GM21528 (cell line): Measurements from ENCODE around the gene DCTN3.

Experiments used
- ATAC-seq: cut with Tn5 transposase; IDR thresholded peaks from one replicate; pipeline ENCODE4 v1.9.1; 2021; ENCODE audit warnings: mild to moderate bottlenecking, moderate library complexity; ENCODE audit not compliant: unreplicated experiment, low FRiP score

Gene DCTN3

GRCh38 chr9:34575862-34576596, 44.3 kb downstream of the DCTN3 start:
- ATAC-seq = no peak

- ATAC-seq = no peak
These were observed 45.1 kb downstream of the DCTN3 start for GRCh38 chr9:34575241-34575640.

GRCh38 chr9:34574571-34574970, 45.7 kb downstream of the DCTN3 start:
- ATAC-seq = no peak

- ATAC-seq = no peak
These were observed 46.5 kb downstream of the DCTN3 start for GRCh38 chr9:34573599-34574325.

- no peak for ATAC-seq
These were observed 47.7 kb downstream of the DCTN3 start for GRCh38 chr9:34572628-34573027.

- ATAC-seq = no peak
These were observed 48.2 kb downstream of the DCTN3 start for GRCh38 chr9:34572092-34572491.

GRCh38 chr9:34571481-34571810, 48.8 kb downstream of the DCTN3 start:
- ATAC-seq = no peak

- ATAC-seq = no peak
These were observed 49.4 kb downstream of the DCTN3 start for GRCh38 chr9:34570809-34571480.

- no peak for ATAC-seq
These were observed 49.9 kb downstream of the DCTN3 start for GRCh38 chr9:34570376-34570775.

- ATAC-seq = no peak
These were observed 51.5 kb downstream of the DCTN3 start for GRCh38 chr9:34568774-34569173.

- ATAC-seq = no peak
These were observed 52.2 kb downstream of the DCTN3 start for GRCh38 chr9:34568133-34568532.

- ATAC-seq = no peak
These were observed 53.3 kb downstream of the DCTN3 start for GRCh38 chr9:34566972-34567371.

- ATAC-seq = no peak
These were observed 54.0 kb downstream of the DCTN3 start for GRCh38 chr9:34566322-34566721.

GRCh38 chr9:34565856-34566255, 54.4 kb downstream of the DCTN3 start:
- no peak for ATAC-seq

GRCh38 chr9:34564617-34565016, 55.7 kb downstream of the DCTN3 start:
- ATAC-seq = no peak
